HUES6 (cell line): ENCODE measurements around the gene USH1C.

Experiments used
- H3K27ac ChIP-seq: 2 replicates; pipeline ENCODE4 v1.7.0; 2013; ENCODE audit warnings: low read depth, mild to moderate bottlenecking, low read length, inconsistent platforms
- H3K27me3 ChIP-seq: 2 replicates; pipeline ENCODE4 v1.6.1; 2013; ENCODE audit warnings: low read length; ENCODE audit not compliant: control insufficient read depth, insufficient read depth
- H3K36me3 ChIP-seq: 2 replicates; pipeline ENCODE4 v1.6.1; 2013; ENCODE audit warnings: low read length; ENCODE audit not compliant: control insufficient read depth, insufficient read depth
- H3K4me1 ChIP-seq: 2 replicates; pipeline ENCODE4 v1.6.1; 2013; ENCODE audit warnings: low read length; ENCODE audit not compliant: control insufficient read depth, insufficient read depth
- H3K4me3 ChIP-seq: 2 replicates; pipeline ENCODE4 v1.5.1; 2013; ENCODE audit warnings: low read depth, low read length
- H3K9ac ChIP-seq: one replicate; pipeline ENCODE4 v1.6.1; 2013; ENCODE audit warnings: mild to moderate bottlenecking, low read length
- H3K9me3 ChIP-seq: 2 replicates; pipeline ENCODE4 v1.6.1; 2013; ENCODE audit warnings: low read depth, low read length; ENCODE audit not compliant: control insufficient read depth, insufficient read depth

The USH1C gene

DNA sequence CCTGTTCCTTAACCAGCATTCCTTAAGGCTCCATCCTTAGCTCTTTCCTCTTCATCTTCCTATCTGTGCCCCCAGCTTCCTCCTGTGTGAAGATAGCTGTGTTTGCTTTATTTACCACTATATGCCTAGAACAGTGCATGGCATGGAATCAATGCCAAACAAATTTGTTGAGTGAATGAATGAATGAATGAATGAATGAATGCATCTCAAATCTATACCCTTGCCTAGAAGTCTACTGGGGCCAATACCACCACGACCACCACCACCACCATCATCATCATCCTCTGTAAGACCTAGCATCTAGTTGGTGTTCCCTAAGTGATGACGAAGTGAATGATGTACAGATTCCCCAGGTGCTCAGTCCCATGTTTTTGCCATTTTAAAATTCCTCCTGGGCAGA, 2.0 kb upstream of the USH1C start:
- no peaks in the 10 kb centered on the region for H3K36me3 ChIP-seq
- H3K4me3 ChIP-seq = no peak overlapping the region
- H3K4me1 ChIP-seq = peaks cover 24% of the 10 kb centered on the region
- H3K9me3 ChIP-seq = no peaks in the 10 kb centered on the region
- peaks cover 39% of the 10 kb centered on the region for H3K27me3 ChIP-seq
- H3K9ac ChIP-seq = no peak overlapping the region
- no peak overlapping the region for H3K27ac ChIP-seq

GRCh38 chr11:17543574-17544180, 539 bp downstream of the USH1C start:
- H3K4me1 ChIP-seq = peaks cover 31% of the 10 kb centered on the region
- H3K9me3 ChIP-seq = no peaks in the 10 kb centered on the region
- peak overlapping the region; percentile 70 for H3K4me3 ChIP-seq
- H3K27ac ChIP-seq = no peak overlapping the region
- peak overlapping the region; percentile 4 for H3K9ac ChIP-seq
- peaks cover 39% of the 10 kb centered on the region for H3K27me3 ChIP-seq
- no peaks in the 10 kb centered on the region for H3K36me3 ChIP-seq

DNA sequence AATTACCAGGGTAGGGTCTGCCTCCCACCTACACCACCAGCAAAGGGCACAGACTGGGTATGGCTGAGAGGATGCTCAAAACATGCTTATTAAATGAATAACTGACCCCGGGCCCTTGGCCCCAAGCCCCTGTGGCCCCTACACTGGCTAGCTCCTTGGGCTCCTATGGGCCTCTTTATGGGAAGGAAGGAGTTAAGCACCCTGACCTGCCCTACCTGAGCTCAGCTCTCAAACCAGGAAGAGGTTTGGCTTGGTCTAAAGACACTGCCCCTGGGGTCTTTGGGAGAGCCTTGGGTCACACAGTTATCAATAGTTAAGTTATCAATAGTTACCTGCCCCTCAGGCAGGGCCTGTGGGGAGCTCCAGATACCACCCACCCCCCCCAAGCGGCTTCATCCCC, 1.2 kb downstream of the USH1C start:
- Histone ChIP-seq H3K9ac (no peak overlapping the region), H3K27me3 (peaks cover 38% of the 10 kb centered on the region), H3K27ac (no peak overlapping the region)

GRCh38 chr11:17542249-17542648, 2.0 kb downstream of the USH1C start:
- Histone ChIP-seq H3K9me3 (no peaks in the 10 kb centered on the region), H3K4me3 (no peak overlapping the region), H3K27me3 (peaks cover 30% of the 10 kb centered on the region), H3K27ac (no peak overlapping the region), H3K9ac (no peak overlapping the region), H3K4me1 (peaks cover 22% of the 10 kb centered on the region), H3K36me3 (no peaks in the 10 kb centered on the region)

More for the DNA sequence above, 1.2 kb downstream of the USH1C start:
- H3K9me3 ChIP-seq = no peaks in the 10 kb centered on the region
- H3K4me3 ChIP-seq = no peak overlapping the region; the same call in 1 of the 2 replicates
- peaks cover 28% of the 10 kb centered on the region for H3K4me1 ChIP-seq
- H3K36me3 ChIP-seq = no peaks in the 10 kb centered on the region

GRCh38 chr11:17541330-17541885, 2.8 kb downstream of the USH1C start:
- Histone ChIP-seq H3K9ac (no peak overlapping the region), H3K4me3 (no peak overlapping the region), H3K4me1 (peaks cover 15% of the 10 kb centered on the region; the same call in 1 of the 2 replicates), H3K36me3 (no peaks in the 10 kb centered on the region), H3K27me3 (peaks cover 29% of the 10 kb centered on the region), H3K9me3 (no peaks in the 10 kb centered on the region), H3K27ac (no peak overlapping the region)

- H3K27me3 ChIP-seq = peaks cover 25% of the 10 kb centered on the region
- no peak overlapping the region for H3K9ac ChIP-seq
- H3K27ac ChIP-seq = no peak overlapping the region
- H3K36me3 ChIP-seq = no peaks in the 10 kb centered on the region
- H3K9me3 ChIP-seq = no peaks in the 10 kb centered on the region
- H3K4me1 ChIP-seq = peaks cover 15% of the 10 kb centered on the region; the same call in 1 of the 2 replicates
- no peak overlapping the region for H3K4me3 ChIP-seq
Measured at GRCh38 chr11:17540807-17541206, 3.4 kb downstream of the USH1C start.

GRCh38 chr11:17538731-17539130, 5.5 kb downstream of the USH1C start:
- Histone ChIP-seq H3K4me3 (no peak overlapping the region), H3K27me3 (peaks cover 16% of the 10 kb centered on the region), H3K36me3 (no peaks in the 10 kb centered on the region), H3K27ac (no peak overlapping the region), H3K9me3 (no peaks in the 10 kb centered on the region), H3K4me1 (peaks cover 18% of the 10 kb centered on the region; the same call in 1 of the 2 replicates), H3K9ac (no peak overlapping the region)

DNA sequence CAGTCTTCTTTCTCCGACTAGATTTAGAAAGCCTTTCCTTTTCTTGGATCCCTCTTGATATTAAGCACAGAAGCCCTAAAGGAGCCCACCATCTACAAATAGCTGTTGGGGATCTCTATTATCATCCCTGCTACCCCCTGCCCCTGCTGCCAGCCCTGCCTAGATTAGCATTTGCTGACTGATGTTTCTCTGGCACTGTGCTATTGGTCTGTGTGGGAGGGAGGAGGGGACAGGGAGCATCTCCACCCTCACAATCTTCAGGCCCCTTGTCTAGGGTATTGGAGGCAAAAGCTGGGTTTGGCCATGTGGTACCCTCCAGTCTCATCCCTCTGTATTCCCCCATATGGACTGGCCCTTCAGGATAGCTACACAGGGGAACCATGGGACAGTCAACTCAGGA, 6.2 kb downstream of the USH1C start:
- Histone ChIP-seq H3K9ac (no peak overlapping the region), H3K27me3 (peaks cover 9% of the 10 kb centered on the region), H3K36me3 (no peaks in the 10 kb centered on the region), H3K27ac (no peak overlapping the region), H3K4me3 (no peak overlapping the region), H3K9me3 (no peaks in the 10 kb centered on the region), H3K4me1 (peaks cover 14% of the 10 kb centered on the region; the same call in 1 of the 2 replicates)

GRCh38 chr11:17537261-17537660, 7.0 kb downstream of the USH1C start:
- Histone ChIP-seq H3K9me3 (no peaks in the 10 kb centered on the region), H3K4me1 (peaks cover 14% of the 10 kb centered on the region; the same call in 1 of the 2 replicates), H3K27ac (no peak overlapping the region), H3K4me3 (no peak overlapping the region), H3K36me3 (no peaks in the 10 kb centered on the region), H3K27me3 (peaks cover 1% of the 10 kb centered on the region; the same call in 1 of the 2 replicates), H3K9ac (no peak overlapping the region)

DNA sequence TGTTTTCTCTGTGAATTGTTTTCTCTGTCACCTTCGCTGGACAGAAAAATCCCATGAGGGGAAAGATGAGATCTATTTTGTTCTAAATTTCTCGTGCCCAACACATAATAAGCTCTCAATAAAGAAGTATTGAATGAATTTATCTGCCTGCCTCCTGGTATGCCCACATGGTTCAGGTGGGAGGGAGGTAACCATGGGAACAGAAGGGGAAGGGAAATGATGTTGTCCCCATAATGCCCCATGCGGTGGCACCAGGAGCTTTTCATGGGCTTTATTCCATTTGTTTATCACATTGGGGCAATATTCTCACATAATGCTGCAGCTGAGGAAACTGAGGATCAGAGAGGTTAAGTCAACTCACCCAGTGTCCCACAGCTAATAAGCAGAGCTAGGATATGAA, 8.7 kb downstream of the USH1C start:
- peaks cover 10% of the 10 kb centered on the region; the same call in 1 of the 2 replicates for H3K4me1 ChIP-seq
- no peak overlapping the region for H3K4me3 ChIP-seq
- no peak overlapping the region for H3K9ac ChIP-seq
- no peaks in the 10 kb centered on the region; the same call in 1 of the 2 replicates for H3K27me3 ChIP-seq
- no peaks in the 10 kb centered on the region for H3K36me3 ChIP-seq
- no peak overlapping the region for H3K27ac ChIP-seq
- no peaks in the 10 kb centered on the region for H3K9me3 ChIP-seq

DNA sequence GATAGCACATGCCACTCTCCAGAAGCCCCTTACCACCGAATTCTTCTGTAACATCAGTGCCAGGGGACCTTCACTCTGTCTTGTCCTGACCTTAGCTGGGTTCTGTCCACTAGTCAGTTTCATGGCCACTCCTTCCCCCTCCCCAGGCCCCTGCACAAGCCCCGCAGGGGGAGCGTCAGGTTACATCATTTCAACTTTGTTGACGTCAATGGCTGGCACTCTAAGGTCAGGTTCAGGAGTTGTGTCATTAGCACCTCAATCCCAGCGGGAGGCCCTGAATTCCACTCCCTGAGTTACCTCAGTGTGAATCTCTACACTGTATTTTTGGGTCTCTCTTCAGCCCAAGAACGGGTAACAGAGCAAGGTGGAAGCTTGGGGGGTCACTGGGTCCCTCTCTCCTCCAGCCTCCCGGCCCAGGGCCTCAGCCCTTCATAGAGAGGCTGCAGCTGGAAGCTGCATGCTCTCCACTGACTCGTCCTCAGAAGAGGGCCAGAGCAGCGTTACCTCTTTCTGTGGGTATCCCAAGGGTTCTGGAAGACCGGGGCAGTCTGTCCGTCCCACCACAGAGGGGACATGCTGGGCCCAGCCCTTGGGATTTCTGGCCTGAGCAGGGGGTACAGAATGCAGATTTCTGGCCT, 10.3 kb downstream of the USH1C start:
- Histone ChIP-seq H3K9ac (no peak overlapping the region), H3K4me3 (no peak overlapping the region), H3K36me3 (no peaks in the 10 kb centered on the region), H3K9me3 (no peaks in the 10 kb centered on the region), H3K27me3 (no peaks in the 10 kb centered on the region; the same call in 1 of the 2 replicates), H3K4me1 (0 out of 2 replicates have a peak, but pooled peaks cover 7% of the 10 kb centered on the region), H3K27ac (no peak overlapping the region)
